Femur (tissue), 1 donor: ENCODE measurements around the gene CYFIP2.

ENCODE experiments used
- DNase-seq: peaks from one replicate; pipeline ENCODE4 v3.0.0-alpha.2; 2017

The CYFIP2 gene

DNA sequence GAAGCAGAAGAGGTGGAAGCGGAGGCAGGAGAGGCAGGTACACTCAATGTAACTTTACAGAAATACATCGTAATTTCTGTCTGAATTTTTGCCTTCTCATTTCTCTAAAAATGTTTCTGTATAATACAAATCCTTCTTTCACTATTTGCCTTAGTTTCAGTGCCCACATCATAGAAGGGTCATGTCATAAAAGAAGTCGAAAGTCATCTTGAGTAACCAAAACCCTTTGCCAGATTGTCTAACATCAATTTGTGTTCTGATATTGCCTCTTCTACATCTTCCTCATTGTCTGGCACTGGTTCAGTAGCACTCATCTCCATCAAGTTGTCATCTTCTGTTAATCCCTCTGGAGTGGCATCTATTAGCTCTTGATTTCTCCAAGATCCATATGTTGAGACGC lies 6.2 kb upstream of the CYFIP2 start:
- no peak for DNase-seq

DNA sequence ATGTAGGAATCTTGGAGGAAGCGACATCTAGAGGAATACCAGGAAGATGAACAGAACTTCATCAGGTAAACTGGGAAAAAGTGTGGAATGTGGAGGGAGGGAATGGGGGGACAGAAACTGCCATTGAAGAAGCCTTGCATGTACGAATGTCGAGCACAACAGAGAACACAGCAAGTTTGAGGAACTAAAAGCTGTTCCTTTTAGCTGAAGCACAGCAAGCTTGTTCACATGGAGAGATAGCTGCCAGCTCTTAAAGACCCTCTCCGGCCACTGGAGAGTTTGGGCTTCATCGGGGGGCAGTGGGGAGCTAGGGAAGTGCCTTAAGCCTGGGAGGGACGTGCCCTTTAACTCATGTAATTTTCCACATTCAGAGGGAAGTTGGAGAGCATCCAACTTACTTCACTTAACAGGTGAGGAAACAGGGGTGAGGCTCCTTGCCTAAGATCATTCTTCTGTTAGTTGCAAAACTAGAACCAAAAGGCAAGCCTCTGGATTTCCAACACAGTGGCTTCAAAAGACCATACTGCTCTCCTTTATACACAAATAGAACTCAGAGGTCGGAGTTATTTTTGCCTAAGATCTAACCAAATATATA lies 2.3 kb upstream of the CYFIP2 start:
- no peak for DNase-seq

GRCh38 chr5:157266286-157267007 lies 524 bp downstream of the CYFIP2 start:
- DNase-seq: no peak

GRCh38 chr5:157267025-157267424 lies 1.1 kb downstream of the CYFIP2 start:
- no peak for DNase-seq

DNA sequence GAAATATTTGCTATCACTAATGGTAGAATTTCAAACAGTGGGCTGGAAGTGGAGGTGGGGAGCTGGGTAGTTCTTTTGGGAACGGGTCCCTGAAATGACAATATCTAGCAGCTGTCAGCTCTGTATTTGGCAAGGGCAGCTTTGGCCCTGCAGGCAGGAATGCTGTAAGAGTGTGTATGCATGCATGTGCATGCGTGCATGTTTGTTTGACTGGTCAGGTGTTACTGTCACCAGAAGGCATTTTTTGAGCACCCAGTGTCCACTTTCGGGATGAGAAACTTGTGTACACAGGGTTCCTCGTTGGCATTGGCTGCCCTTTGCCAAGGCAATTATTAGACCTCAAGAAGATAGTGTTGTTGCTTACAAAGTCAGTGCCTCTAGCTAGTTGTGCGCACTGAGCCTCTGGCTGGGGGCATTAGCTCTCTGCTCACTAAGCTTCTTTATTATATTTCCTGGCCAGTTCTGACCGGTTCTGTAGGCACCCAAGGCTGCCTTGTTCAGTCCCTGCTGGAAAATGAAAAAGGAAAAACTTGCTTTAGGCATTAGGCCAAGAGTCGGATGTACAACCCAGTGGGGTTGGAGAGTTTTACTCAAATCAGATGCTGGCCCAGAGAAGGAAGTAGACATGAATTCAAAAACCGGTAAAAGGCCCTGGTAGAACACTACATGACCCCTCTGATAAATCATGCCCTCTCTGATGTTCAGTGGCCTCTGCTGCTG lies 2.0 kb downstream of the CYFIP2 start:
- no peak for DNase-seq

DNA sequence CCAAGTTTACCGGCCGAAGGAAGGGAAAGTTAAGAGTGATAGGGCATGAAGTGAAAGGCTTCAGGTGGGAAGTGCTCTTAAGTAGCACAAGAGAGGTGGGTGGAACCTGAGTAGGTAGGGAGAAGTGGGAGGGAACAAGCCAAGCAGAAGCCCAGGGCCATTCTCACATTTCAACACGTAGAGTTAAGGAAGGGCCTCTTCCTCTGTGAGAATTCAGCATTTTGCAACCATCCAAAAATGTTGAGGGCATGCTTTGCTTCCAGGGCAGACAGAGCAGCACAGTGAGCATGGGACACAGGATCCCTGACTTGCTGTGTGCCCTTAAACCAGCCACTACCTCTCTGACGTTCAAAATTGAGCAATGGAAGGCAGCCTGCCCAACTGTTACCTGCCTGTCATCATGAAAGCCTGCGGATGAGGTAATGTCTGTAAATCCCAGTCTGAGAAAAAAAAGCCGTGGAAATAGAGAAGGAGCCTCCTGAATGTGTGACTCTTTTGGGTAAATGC lies 3.3 kb downstream of the CYFIP2 start:
- DNase-seq: no peak

DNA sequence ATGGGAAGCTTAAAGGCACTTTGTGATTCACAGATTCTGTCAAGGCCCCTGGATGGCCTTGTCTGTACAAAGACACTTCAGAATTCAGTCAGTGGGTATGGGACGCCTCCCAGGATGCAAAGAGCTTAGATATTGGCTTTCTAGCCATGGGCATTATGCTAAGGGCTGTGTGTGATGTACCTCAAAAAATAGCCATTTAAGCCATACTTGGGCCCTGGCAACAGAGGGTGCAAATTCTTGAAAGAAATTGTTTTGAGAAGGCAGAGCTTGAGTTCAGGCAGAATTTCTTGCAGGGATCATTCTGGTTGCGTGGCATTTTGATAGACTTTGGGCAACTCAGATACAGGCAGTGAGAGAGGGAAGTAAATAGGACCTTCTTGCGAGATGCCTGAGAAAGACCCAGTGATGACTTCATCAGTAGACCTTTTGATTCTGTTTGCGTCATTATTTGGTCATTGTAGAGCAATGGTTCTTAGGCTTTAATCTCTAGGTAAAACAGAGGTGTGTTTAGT lies 3.9 kb downstream of the CYFIP2 start:
- DNase-seq: no peak

DNA sequence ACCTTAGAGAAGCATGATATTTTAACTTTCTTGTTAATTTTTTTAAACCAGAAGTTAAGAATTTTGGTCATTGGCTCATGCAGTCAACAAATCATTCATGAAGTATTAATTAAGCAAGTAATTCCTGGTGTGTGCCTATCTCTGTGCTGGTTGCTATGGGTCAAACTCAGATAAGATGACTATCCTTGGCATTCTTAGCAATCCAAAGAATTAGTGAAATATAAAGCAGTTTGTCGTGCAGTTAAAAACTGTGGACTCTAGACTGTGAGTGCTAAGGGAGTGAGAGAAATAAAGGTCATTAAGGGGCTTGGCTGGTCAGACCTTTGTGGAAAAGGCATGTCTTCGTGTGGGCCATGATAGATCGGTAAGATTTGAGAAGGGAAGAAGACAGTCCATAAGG lies 4.8 kb downstream of the CYFIP2 start:
- DNase-seq: no peak

DNA sequence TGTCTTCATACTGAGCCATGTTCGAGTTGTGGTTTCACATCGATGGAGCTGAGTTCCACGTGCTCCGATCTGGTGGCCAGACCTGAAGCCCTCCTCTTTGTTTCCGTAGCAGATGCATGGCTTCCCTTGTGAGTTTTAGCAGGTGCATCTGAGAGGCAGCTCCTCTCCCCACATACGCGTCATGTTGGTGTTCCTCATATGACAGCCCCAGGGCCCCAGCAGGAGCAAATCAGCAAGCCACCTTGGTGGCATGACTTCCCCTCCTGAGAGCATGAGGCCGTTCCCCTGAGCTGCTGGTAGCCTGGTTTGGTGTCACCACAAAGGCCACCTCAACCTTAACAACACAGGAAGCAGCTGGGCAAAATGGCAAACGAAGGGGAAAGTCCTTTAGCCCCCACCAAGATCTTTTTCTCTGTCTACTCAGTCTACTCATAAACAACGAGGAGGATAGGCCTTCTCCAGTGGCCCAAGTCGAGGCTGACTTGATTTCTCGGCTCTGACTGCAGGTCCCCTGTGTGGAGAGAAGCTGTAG lies 5.9 kb downstream of the CYFIP2 start:
- DNase-seq: peak; percentile 65

DNA sequence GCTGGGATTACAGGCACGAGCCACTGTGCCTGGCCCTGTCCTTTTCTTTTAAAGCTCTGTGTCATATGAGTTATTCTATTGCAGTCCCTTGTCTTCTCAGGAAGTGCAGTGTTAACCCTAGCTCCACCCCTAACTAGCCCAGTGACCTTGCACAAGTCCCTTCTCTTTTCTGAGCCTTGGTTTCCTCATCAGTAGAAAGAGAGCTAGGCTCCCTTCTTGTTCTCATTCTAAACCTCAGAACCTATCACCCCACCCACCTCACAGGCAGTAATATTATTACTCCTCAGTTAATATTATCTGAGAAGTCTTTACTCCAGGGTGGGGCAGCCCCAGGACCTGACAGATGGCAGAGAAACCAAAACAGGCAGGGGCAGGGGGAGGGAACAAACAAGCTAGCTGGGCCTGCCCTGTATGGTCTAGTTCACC lies 7.2 kb downstream of the CYFIP2 start:
- no peak for DNase-seq

DNA sequence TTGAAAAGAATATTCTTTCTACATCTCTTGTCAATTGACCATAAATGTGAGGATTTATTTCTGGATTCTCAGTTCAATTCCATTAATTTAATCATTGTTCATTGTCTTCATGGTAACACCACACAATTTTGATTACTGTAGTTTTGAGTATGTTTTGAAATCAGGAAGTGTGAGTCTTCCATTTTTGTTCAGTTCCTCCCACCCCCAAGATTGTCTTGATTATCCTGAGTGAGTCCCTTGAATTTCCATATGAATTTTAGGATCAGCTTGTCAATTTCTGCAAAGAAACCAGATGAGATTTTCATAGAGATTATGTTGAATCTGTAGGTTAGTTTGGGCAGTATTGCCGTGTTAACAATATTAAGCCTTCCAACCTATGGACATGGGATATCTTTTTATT lies 9.5 kb downstream of the CYFIP2 start:
- no peak for DNase-seq

GRCh38 chr5:157278319-157279037 lies 12.6 kb downstream of the CYFIP2 start:
- no peak for DNase-seq

- no peak for DNase-seq
Measured at GRCh38 chr5:157279605-157280239, 13.8 kb downstream of the CYFIP2 start.

DNA sequence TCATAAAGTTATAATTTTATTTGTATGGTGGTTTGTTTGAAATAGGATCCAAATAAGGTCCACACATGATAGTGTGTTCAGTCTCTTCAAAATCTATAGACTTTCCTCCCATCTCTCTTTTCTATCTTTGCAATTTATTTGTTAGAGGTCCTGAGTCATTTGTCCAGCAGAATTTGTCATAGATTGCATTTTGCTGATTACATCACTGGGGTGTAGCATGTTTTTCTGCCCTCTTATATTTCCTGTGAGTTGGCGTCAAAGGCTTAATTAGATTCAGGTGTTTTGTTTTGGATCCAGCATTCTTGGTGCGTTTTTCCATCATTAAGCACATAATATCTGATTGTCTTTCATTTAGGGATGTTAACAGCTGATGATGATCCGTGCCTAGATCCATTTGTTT lies 15.0 kb downstream of the CYFIP2 start:
- DNase-seq: no peak

- no peak for DNase-seq
Measured at GRCh38 chr5:157282150-157282549, 16.2 kb downstream of the CYFIP2 start.

GRCh38 chr5:157283434-157283833 lies 17.5 kb downstream of the CYFIP2 start:
- DNase-seq: no peak

- no peak for DNase-seq
Measured at GRCh38 chr5:157284458-157285212, 18.7 kb downstream of the CYFIP2 start.

- DNase-seq: no peak
Measured at GRCh38 chr5:157285310-157286035, 19.6 kb downstream of the CYFIP2 start.

DNA sequence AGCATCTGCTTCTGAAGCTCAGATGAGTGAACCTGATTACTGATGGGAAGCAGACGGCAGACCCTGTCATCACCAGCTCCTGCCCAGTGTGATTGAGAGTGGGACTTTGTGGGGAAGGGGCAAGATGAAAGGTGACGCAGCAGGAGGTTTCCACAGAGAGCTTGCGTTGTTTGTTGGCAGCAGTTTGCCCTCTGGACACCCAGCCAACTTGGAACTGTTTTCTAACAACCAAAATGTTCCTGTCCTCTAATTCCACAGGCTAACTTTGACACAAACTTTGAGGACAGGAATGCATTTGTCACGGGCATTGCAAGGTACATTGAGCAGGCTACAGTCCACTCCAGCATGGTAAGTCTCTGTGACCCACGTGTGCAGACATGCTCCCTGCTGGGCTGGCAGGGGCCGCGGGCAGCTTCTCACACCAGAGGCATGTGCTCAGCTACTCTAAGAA lies 20.9 kb downstream of the CYFIP2 start:
- DNase-seq: no peak

DNA sequence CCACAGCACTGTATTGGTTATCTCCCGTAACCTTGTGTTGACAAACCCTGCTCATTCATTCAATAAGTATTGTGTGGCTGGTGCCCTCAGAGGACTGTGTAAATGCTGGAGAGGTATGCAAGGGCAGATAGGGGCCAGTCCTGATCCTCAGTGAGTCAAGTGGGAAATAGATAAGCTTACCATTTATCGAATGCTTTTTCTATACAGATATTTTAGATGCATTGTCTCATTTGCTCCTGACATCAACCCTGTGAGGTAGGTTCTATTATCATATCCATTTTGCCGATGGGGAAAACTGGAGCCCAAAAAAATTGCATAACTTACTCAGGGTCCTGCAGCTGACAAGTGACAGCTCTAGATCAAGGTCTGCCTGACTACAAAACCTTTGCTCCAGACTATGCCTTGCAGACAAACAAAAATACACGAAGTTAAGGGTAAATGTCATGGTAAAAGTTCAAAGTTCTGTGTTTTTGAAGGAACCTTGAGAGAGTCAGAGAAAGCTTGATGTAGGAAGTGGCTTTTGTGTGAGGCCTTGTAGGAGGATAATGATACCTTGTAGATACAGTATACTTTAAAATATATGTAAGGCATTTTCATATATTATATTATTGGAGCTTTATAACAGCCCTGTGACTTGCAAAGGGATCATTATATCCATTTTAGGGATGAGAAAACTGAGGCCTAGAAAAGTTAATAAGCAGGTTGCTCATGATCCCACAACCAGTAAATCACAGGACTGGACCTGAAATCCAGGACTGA lies 22.7 kb downstream of the CYFIP2 start:
- DNase-seq: no peak
